AG08396 (cell line): ENCODE data around the gene SLC22A1.
"Not testable (repeated sequence)": the region's sequence is repeated elsewhere in the genome, so short reads cannot be mapped to it uniquely, and the experiment has no call there.

Experiments used
- DNase-seq: peaks from one replicate; pipeline ENCODE4 v3.0.0; 2012; ENCODE audit warnings: low spot score, mixed read lengths

Gene SLC22A1

GRCh38 chr6:160124007-160124406 lies 2.4 kb downstream of the SLC22A1 start:
- no peak for DNase-seq

DNA sequence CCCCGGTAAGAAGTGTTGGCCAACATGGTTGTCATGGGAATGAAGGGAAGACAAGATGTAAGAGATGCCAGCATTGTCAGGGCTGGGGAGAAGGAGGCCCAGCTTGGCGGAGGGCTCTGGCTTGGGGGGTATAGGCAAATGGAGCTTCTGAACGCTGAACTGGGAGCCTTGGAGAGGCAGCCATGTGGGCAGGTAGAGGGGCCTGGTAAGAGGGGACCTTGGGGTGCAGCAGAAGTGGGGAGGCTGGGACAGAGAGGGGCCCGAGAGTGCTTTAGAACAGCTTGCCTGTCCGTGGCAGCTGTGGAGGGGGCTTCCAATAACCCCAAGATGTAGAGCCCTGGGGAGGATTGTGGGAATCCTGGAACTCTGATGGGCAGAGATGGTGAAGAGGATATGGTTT lies 3.0 kb downstream of the SLC22A1 start:
- no peak for DNase-seq

- DNase-seq = not testable (repeated sequence)
Measured at GRCh38 chr6:160125105-160125504, 3.5 kb downstream of the SLC22A1 start.

- no peak for DNase-seq
Measured at GRCh38 chr6:160127270-160128124, 5.9 kb downstream of the SLC22A1 start.

DNA sequence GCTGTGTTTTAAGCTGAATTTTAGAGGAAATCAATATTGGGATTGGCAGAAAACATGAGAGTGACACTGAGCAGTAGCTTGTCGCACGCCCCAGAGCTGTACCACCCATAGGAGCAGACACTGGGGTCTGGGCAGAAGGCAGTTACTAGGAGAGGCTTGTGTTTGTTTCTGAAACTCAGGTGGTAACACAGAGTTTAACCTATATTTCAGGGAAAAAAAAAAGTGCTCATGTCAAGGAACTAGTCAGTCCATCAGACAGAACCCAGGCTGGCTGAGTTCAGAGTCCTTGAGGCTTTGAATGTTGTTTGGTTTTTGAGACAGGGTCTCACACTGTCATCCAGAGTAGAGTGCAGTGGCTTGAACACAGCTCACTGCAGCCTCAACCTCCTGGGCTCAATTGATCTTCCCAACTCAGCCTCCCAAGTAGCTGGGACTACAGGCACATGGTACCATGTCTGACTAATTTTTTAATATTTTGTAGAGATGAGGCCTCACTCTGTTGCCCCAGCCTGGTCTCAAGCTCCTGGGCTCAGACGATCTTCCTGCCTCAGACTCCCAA lies 6.6 kb downstream of the SLC22A1 start:
- no peak for DNase-seq

GRCh38 chr6:160128879-160129516 lies 7.4 kb downstream of the SLC22A1 start:
- DNase-seq = no peak

DNA sequence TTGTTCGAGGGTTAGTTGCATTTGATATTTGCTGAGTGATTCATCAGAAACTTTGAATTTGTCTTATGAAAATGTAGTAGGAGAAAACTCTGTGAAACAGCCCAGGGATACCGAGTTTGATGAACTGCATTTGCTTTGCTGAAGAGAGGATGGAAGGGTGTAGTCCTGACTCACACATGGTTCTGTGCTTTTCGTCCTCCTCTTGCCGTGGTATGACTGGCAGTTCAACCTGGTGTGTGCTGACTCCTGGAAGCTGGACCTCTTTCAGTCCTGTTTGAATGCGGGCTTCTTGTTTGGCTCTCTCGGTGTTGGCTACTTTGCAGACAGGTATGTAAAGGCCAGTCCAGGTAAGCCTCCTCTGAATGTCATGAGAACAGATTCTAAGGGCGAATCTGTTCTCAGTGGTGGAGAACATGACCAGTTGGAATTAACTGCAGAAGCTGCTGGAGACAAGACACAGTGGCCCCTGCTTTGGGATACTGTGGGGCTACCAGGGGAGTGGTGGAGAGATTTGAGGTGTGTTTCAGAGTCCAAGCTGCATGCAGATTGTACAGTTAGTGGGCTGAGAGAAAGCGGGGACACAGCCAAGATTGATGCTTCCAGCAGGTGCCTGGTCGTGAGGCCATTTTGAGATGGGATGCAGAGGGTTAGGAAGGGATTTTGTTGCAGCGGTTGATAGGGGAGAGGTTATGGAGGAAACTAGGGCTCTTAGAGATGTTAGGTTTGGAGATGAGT lies 8.4 kb downstream of the SLC22A1 start:
- no peak for DNase-seq

DNA sequence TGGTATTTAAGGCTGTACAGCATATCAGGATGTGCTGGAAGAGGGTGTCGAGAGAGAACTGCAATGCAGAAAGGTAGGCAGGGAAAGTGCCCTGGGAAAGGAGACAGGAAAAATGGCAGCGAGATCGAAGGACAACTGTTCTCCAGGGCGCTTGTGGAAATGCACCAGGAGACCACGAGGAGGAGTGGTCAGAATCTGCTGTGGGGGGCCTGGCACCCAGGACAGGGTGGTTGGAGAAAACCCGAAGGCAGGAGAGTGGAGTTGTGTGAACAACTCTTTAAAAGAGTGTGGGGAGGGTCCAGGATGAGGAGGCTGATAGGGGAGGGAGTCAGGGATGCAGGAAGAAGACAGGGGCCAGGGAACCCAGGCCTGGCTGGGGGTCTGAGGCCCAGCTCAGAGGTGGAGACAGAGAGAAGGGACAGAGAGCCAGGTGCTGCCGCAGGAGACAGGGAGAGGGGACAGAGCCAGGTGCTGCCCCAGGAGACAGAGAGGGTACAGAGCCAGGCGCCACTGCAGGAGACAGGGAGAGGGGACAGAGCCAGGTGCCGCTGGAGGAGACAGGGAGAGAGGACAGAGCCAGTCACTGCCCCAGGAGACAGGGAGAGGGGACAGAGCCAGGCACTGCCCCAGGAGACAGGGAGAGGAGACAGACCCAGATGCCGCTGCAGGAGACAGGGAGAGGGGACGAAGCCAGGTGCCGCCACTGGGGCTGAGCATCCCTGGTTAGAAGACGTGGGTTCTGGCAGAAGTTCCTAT lies 9.3 kb downstream of the SLC22A1 start:
- no peak for DNase-seq

DNA sequence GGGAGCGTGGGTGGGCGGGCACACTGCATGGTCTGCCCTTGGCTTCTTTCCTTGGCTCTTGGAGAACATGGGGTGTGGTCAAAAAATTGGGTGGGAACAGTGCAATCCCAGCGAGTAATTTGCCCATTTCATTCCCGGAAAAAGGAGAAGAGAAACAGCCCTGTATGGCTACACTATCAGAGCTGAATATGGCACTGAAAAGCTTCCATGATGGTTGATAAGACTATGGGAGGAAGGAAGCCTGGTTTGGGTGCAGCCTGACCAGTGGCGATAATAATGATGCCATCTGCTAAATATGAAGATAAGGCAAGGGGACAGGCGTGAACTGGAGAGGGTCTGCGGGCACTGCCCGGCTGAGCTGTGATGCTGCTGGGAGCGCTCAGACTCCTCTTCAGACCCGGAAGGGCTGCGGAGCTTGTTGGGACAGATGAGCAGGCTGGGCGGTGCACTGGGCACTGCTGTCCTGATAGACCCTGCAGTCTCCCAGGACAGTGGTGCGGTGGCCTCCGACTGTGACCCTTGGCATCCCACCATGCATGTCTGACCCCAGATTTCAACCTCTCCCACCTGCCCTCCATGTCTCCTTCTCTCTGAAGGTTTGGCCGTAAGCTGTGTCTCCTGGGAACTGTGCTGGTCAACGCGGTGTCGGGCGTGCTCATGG lies 10.2 kb downstream of the SLC22A1 start:
- no peak for DNase-seq

DNA sequence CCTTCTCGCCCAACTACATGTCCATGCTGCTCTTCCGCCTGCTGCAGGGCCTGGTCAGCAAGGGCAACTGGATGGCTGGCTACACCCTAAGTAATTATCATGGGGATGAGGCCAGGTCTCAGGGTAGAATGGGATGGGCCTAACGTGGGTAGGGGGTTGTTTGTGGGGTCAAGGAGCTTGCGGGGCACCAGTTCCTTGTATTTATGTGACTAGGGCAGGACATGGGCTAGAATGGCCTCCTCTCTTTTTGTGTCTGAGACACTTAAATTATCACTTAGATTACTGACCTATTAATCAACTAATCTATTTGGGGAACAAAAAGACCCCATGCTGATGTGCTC lies 10.7 kb downstream of the SLC22A1 start:
- no peak for DNase-seq

DNA sequence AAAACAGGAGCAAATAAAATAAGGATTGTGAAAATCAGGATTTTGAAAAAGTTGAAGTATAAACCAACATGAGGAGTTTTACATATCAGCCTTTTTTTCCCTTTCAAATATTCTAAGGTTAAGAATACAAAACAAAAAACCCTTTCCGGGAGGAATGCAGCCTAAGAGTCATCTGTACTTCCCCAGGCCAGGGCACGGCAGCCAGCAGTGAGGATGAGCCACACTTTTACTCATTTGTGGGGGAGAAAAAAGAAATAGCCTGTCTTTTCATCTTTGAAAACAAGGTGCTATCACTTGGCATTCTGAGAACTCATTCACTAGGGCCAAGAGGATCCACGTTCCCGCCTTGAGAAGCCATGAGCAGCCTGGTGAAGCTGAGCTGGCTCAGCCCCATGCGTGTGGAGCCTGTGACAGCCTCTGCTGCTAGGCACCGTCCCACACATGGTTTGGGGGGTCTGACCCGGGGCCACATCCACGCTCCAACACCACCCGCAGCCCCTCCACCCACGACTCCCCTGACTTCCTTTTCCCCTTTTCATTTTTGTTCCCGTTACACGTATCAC lies 11.2 kb downstream of the SLC22A1 start:
- DNase-seq = peak; percentile 50

DNA sequence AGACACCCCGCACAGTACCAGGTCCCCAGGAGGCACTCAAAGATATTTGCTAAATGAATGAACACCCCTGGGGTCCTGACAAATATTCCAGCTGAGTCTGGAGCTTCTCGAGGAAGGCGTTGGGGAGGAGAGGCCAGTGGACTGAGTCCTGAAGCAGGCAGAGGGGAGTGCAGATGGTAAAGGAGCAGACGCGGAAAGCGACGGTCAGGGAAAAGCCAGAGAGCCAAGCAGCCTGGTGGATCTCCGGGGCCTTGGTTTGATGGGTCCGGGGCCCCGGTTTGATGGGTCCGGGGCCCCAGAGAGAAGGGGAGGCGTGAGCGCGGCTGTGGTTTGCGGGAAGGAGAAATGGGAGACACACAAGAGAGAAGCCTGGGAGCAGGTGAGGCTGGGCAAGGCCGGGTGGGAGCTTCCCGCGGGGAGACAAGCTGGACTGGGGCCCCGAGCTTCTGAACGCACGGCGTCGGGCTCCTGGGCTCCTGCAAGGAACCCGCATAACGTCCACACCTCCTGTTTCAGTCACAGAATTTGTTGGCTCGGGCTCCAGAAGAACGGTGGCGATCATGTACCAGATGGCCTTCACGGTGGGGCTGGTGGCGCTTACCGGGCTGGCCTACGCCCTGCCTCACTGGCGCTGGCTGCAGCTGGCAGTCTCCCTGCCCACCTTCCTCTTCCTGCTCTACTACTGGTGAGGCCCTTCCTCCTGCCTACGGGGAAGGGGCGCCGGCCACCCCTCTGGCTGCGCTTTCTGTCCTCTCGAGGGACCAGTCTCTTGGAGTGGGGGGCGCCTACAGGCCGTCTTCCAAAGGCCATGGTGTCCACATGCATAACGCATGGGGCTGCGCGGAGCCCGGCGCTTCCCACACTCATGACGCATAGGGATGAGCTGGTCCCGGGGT lies 12.1 kb downstream of the SLC22A1 start:
- peak; percentile 1 for DNase-seq

- DNase-seq = not testable (repeated sequence)
Measured at GRCh38 chr6:160134337-160134751, 12.7 kb downstream of the SLC22A1 start.

GRCh38 chr6:160134779-160135547 lies 13.3 kb downstream of the SLC22A1 start:
- no peak for DNase-seq

GRCh38 chr6:160135907-160136655 lies 14.5 kb downstream of the SLC22A1 start:
- DNase-seq = no peak

- no peak for DNase-seq
Measured at GRCh38 chr6:160137130-160137988, 15.7 kb downstream of the SLC22A1 start.
